Measurements from ENCODE around the gene RIPK4.

The RIPK4 gene

DNA sequence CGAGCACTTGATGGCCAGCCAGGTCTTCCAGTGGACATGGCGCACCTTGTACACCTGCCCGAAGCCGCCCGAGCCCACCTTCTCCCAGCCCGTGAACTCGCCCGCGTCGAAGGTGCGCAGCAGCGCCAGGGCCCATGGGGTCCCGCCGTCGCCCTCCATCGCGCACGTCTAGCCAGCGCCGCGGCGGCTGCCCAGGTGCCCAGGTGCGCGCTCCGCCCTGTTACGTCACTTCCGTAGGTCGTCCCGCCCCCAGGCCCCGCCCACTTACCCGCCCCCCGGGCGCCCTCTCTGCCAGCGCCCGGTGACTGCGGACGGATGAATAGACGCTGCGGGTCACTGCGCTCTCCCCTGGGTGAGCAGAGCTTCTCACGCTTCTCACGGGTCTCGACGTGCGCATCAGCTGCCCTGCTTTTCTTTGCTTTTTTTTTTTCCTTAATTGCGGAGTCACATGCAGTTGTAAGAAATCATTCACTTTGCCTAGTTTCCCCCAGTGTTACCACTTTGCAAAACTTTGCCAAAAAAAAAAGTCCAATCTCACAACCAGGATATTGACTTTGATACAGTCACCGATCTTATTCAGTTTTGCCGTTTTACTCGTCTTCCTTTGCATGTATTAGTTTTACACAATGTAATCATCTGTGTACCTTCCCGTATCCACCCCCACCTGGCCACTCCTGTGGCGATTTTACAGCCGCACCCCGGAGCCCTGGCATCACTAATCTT, at the start of gene RIPK4:
Gene RIPK4, minus strand, starts transcription at position 170 of the 723 bp plus-strand sequence. Its CDS starts 11 bp downstream, at position 159.
- peaks cover 76% of the 10 kb centered on the region for H3K27me3 Mint-ChIP-seq
- H3K9me3 Mint-ChIP-seq, result no peaks in the 10 kb centered on the region
- peaks cover 3% of the 10 kb centered on the region for H3K36me3 Mint-ChIP-seq (ENCODE audit: low read depth)
- peak within 1 kb of the TSS; percentile 70 for H3K27ac Mint-ChIP-seq
- DNase-seq (peak; percentile 70), ATAC-seq (peak; percentile 54)
- H3K4me3 Mint-ChIP-seq, result peak within 1 kb of the TSS; percentile 79
- peaks cover 23% of the 10 kb centered on the region for H3K4me1 Mint-ChIP-seq

DNA sequence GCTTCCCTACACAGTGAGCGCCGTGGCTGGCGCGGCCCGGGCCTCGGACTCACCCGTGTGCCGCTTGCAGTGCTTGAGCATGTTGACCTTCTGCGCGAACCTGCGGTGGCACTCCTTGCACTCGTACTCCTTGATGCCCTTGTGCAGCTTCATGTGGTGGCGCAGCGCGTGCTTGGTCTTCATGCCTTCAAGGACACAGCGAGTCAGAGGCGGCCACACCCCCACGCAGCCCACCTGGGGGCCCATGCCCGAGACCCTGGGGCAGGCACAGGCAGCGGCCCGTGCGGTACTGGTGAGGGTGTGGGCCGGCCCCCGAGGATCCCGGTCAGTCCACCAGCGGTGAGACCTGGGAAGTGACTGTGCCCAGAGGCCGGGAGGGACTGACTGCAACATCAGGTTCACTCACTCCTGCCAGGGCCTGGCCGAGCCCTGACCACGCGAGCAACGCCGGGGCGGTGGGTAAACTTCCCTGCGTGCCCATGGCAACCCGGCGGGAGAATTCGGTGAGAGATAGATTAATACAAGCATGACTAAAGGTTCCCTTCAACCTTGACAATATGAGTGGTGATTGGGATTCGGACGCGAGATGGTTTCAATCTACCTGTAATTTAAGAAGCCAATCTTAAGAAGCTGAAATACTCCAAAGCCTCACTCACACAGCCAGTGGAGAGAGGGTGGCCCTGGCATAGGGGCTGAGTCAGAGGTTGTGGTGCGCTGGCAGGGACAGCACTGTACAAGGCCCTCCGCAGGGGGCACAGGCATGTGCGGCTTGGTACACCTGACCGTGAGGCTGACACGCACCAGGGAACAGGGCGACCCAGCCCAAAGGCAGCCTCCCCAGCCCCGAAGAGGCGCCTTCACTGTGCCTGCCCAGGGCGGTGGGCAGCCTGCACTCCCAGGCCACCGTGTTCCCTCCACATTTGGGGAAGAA, 49.1 kb upstream of the RIPK4 start:
- Mint-ChIP-seq H3K27me3 (no peaks in the 10 kb centered on the region), H3K36me3 (ENCODE audit: low read depth) (peaks cover 16% of the 10 kb centered on the region), H3K4me3 (no peak overlapping the region), H3K27ac (no peak overlapping the region), H3K4me1 (peaks cover 2% of the 10 kb centered on the region), H3K9me3 (no peaks in the 10 kb centered on the region)
- DNase-seq, result no peak
- no peak for ATAC-seq

- Mint-ChIP-seq H3K4me1 (peaks cover 2% of the 10 kb centered on the region), H3K36me3 (ENCODE audit: low read depth) (peaks cover 24% of the 10 kb centered on the region)
These were observed 46.4 kb upstream of the RIPK4 start for GRCh38 chr21:41813226-41813625.

GRCh38 chr21:41812679-41813078, 45.8 kb upstream of the RIPK4 start:
- Mint-ChIP-seq H3K27ac (no peak overlapping the region), H3K36me3 (ENCODE audit: low read depth) (peaks cover 26% of the 10 kb centered on the region), H3K9me3 (no peaks in the 10 kb centered on the region), H3K4me3 (no peak overlapping the region), H3K27me3 (no peaks in the 10 kb centered on the region), H3K4me1 (peaks cover 2% of the 10 kb centered on the region)
- ATAC-seq, result no peak
- no peak for DNase-seq

More at GRCh38 chr21:41813226-41813625, 46.4 kb upstream of the RIPK4 start:
- Mint-ChIP-seq H3K27ac (no peak overlapping the region), H3K4me3 (no peak overlapping the region), H3K27me3 (no peaks in the 10 kb centered on the region), H3K9me3 (no peaks in the 10 kb centered on the region)
- no peak for ATAC-seq
- no peak for DNase-seq

DNA sequence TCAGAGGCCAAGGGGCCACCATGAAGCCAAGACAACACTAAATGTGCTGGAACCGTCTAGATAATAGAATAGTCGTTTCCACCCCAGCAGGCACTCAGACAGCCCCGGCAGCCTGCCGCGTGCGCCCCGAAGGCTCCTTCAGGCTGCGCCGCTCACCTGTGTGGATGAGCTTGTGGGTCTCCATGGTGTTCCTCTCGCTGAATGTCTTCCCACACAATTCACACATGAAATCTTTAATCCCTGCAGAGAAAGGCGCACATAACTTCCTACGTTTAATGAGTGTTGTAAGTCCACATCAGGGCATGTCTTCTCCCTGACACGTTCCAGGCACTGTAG, 43.7 kb upstream of the RIPK4 start:
- no peak overlapping the region for H3K27ac Mint-ChIP-seq
- DNase-seq, result no peak
- ATAC-seq, result no peak
- H3K9me3 Mint-ChIP-seq, result peaks cover 4% of the 10 kb centered on the region
- no peaks in the 10 kb centered on the region for H3K27me3 Mint-ChIP-seq
- H3K36me3 Mint-ChIP-seq (ENCODE audit: low read depth), result peaks cover 38% of the 10 kb centered on the region
- no peak overlapping the region for H3K4me3 Mint-ChIP-seq
- peaks cover 2% of the 10 kb centered on the region for H3K4me1 Mint-ChIP-seq

DNA sequence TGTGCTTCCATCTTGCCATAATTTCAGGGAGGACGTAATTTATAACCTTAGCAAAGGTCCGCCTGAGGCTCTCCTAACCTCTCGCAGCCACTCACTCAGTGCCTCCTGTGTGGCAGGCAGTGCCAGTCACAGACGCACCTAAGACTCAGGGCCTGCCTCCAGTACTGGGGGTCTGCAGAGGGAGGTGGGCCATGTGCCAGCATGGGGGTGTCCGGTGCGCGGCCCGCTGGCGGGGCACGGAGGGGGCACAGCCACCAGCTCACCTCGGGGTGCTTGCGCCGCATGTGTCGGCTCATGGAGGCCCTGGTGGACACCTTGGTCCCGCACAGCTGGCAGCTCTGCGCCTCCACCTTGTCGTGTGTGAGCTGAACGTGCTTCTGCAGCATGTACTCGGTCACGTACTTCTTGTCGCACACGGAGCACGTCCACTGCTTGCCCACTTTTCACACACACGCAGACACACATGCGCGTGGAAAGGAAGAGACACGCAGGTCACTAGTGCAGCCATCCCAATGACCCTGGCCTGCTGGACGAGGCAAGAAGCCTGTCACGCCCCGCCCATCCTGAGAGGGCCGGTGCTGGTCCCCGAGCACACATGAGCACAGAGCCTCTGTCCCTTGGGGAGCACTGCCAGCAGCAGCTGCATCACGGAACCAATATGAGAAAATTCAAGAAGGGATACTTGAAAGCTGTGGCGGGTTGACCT, 43.2 kb upstream of the RIPK4 start:
- Mint-ChIP-seq H3K4me3 (no peak overlapping the region), H3K9me3 (peaks cover 4% of the 10 kb centered on the region), H3K27ac (no peak overlapping the region), H3K36me3 (ENCODE audit: low read depth) (peaks cover 40% of the 10 kb centered on the region), H3K4me1 (peaks cover 3% of the 10 kb centered on the region), H3K27me3 (no peaks in the 10 kb centered on the region)
- ATAC-seq, result no peak
- DNase-seq, result no peak

- Mint-ChIP-seq H3K4me1 (peaks cover 3% of the 10 kb centered on the region), H3K36me3 (ENCODE audit: low read depth) (peaks cover 42% of the 10 kb centered on the region), H3K27me3 (no peaks in the 10 kb centered on the region), H3K9me3 (peaks cover 4% of the 10 kb centered on the region), H3K4me3 (no peak overlapping the region), H3K27ac (no peak overlapping the region)
- DNase-seq (no peak), ATAC-seq (no peak)
These were observed 42.0 kb upstream of the RIPK4 start for GRCh38 chr21:41808846-41809245.

- Mint-ChIP-seq H3K9me3 (peaks cover 4% of the 10 kb centered on the region), H3K4me3 (no peak overlapping the region), H3K36me3 (ENCODE audit: low read depth) (peaks cover 38% of the 10 kb centered on the region), H3K27ac (no peak overlapping the region), H3K27me3 (no peaks in the 10 kb centered on the region), H3K4me1 (peaks cover 3% of the 10 kb centered on the region)
- DNase-seq (no peak), ATAC-seq (no peak)
These were observed 41.2 kb upstream of the RIPK4 start for GRCh38 chr21:41808094-41808493.

- no peak overlapping the region for H3K4me3 Mint-ChIP-seq
- ATAC-seq, result no peak
- H3K36me3 Mint-ChIP-seq (ENCODE audit: low read depth), result peaks cover 39% of the 10 kb centered on the region
- no peak for DNase-seq
- peak overlapping the region; percentile 30 for H3K27ac Mint-ChIP-seq
- peaks cover 4% of the 10 kb centered on the region for H3K9me3 Mint-ChIP-seq
- no peaks in the 10 kb centered on the region for H3K27me3 Mint-ChIP-seq
- H3K4me1 Mint-ChIP-seq, result peaks cover 3% of the 10 kb centered on the region
These were observed 39.9 kb upstream of the RIPK4 start for GRCh38 chr21:41806773-41807172.

GRCh38 chr21:41805643-41806042, 38.8 kb upstream of the RIPK4 start:
- no peak overlapping the region for H3K4me3 Mint-ChIP-seq
- ATAC-seq, result no peak
- H3K9me3 Mint-ChIP-seq, result peaks cover 4% of the 10 kb centered on the region
- H3K4me1 Mint-ChIP-seq, result peaks cover 3% of the 10 kb centered on the region
- no peak for DNase-seq
- no peaks in the 10 kb centered on the region for H3K27me3 Mint-ChIP-seq
- no peak overlapping the region for H3K27ac Mint-ChIP-seq
- peaks cover 41% of the 10 kb centered on the region for H3K36me3 Mint-ChIP-seq (ENCODE audit: low read depth)

DNA sequence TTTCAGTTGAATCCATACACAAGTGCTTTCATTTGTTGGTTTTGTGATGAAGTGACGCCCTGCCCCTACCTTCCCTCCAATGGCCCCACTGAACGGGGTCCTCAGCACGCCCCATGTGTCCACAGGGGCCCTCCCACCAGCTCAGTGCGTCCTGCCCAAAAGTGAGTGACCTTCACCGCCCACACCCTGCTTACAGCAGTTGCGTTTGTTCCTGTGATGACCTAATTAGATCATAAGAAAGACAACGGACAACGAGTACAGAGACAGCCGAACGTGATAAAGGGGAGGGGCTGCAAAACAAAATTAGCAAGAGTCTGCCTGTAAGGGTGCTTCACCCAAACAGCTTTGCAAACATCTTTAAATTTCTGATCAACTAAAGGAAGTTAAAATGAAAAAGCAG, 38.2 kb upstream of the RIPK4 start:
- H3K9me3 Mint-ChIP-seq, result peaks cover 4% of the 10 kb centered on the region
- H3K4me1 Mint-ChIP-seq, result peaks cover 3% of the 10 kb centered on the region
- H3K27me3 Mint-ChIP-seq, result no peaks in the 10 kb centered on the region
- no peak overlapping the region for H3K27ac Mint-ChIP-seq
- DNase-seq (no peak), ATAC-seq (no peak)
- peaks cover 44% of the 10 kb centered on the region for H3K36me3 Mint-ChIP-seq (ENCODE audit: low read depth)
- no peak overlapping the region for H3K4me3 Mint-ChIP-seq

GRCh38 chr21:41804381-41804780, 37.5 kb upstream of the RIPK4 start:
- Mint-ChIP-seq H3K27me3 (no peaks in the 10 kb centered on the region), H3K27ac (no peak overlapping the region), H3K4me1 (peaks cover 3% of the 10 kb centered on the region)

DNA sequence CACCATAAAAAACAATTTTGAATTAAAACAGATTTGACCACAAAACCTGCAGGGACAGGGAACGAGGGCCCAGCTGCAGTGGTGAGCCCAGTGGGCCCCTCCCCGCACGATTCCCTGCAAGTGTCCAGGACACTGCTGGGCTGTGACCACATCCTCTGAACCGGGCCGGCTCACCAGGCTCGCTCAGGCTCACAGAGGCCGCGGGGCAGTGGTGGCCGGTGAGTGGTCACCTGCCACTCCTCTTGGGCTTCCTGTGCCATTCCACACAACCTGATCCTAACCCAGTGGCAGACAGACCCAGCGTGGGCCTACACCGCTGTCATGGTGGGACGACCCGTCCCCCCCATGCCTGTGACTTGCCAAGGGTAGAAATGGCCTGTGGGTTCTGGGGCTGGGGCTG, 36.5 kb upstream of the RIPK4 start:
- DNase-seq (no peak), ATAC-seq (no peak)
- Mint-ChIP-seq H3K9me3 (peaks cover 4% of the 10 kb centered on the region), H3K36me3 (ENCODE audit: low read depth) (peaks cover 40% of the 10 kb centered on the region), H3K4me1 (peaks cover 3% of the 10 kb centered on the region), H3K27me3 (no peaks in the 10 kb centered on the region), H3K4me3 (no peak overlapping the region), H3K27ac (no peak overlapping the region)

More at GRCh38 chr21:41804381-41804780, 37.5 kb upstream of the RIPK4 start:
- Mint-ChIP-seq H3K4me3 (no peak overlapping the region), H3K36me3 (ENCODE audit: low read depth) (peaks cover 46% of the 10 kb centered on the region), H3K9me3 (peaks cover 4% of the 10 kb centered on the region)
- ATAC-seq (no peak), DNase-seq (no peak)

- DNase-seq (no peak), ATAC-seq (no peak)
- Mint-ChIP-seq H3K9me3 (peaks cover 4% of the 10 kb centered on the region), H3K4me3 (no peak overlapping the region), H3K36me3 (ENCODE audit: low read depth) (peaks cover 40% of the 10 kb centered on the region), H3K4me1 (peaks cover 3% of the 10 kb centered on the region), H3K27ac (no peak overlapping the region), H3K27me3 (no peaks in the 10 kb centered on the region)
These were observed 35.8 kb upstream of the RIPK4 start for GRCh38 chr21:41802684-41803083.
